Measurements from ENCODE around the gene STXBP6.

STXBP6 gene

DNA sequence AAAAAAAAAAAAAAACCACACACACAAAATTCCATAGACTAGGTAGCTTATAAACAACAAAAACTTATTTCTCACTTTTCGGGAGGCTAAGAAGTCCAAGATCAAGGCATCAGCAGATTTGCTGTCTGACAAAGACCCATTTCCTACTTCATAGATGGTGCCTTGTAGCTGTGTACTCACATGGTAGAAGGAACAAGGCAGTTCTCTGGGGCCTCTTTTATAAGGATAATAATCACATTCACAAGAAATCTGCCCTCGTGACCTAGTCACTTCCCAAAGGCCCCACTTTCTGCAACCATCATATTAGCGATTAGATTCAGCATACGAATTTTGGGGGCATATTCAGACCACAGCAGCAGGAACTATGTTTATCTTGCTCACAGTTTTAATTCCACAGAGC, 54.9 kb downstream of the STXBP6 start:
- TF ChIP-seq ZNF449 (tag by site-specific recombination; IDR thresholded peaks at IDR 0.05) (no peak), ZNF548 (tag by site-specific recombination; IDR thresholded peaks at IDR 0.05) (no peak), ZNF747 (tag by site-specific recombination; IDR thresholded peaks at IDR 0.05) (no peak), ZNF391 (tag by site-specific recombination; IDR thresholded peaks at IDR 0.05; ENCODE audit: borderline replicate concordance, low read depth) (no peak), ZNF785 (tag by site-specific recombination; IDR thresholded peaks at IDR 0.05) (no peak)
- no peaks in the 10 kb centered on the region for H3K36me3 ChIP-seq (ENCODE audit: control insufficient read depth in 2 of 2, insufficient read depth in 1 of 2, low read length in 2 of 2)
- ChIA-PET POLR2A (no interaction called here), CTCF (no interaction called here)
- no peak overlapping the region for H3K27ac ChIP-seq (ENCODE audit: extremely low read depth, low read depth, low read length)
- no peaks in the 10 kb centered on the region for H3K4me1 ChIP-seq (ENCODE audit: control insufficient read depth, insufficient read depth, low read length)
- no peak overlapping the region for H3K4me3 ChIP-seq (ENCODE audit: low read depth, low read length)
- no peaks in the 10 kb centered on the region for H3K9me3 ChIP-seq (ENCODE audit: control insufficient read depth, insufficient read depth, low read depth, low read length)

DNA sequence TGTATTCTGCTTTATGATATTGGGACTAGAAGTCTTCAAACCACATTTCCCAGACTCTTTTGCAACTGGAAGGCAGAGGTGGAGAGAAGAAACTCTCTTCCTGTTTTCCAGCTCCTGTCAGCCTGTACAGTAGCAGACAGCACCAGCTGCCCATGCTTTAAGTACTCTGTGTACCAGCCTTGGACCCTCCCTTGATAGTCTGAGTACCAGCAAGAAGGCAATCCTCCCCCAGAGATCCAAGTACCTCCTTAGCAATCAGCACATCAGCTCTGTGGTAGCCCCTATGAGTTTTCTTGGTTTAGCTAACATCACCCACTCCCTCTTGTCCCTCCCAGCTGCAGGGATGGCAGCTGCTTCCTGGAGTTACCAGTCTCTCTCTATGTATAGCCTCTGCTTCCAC, 56.3 kb downstream of the STXBP6 start:
- Histone ChIP-seq H3K4me3 (ENCODE audit: low read depth, low read length) (no peak overlapping the region), H3K36me3 (ENCODE audit: control insufficient read depth in 2 of 2, insufficient read depth in 1 of 2, low read length in 2 of 2) (peaks cover 0 to 2% of the 10 kb centered on the region in 2 experiments; a peak in 1 of 3 replicates), H3K9me3 (ENCODE audit: control insufficient read depth, insufficient read depth, low read depth, low read length) (no peaks in the 10 kb centered on the region), H3K4me1 (ENCODE audit: control insufficient read depth, insufficient read depth, low read length) (no peaks in the 10 kb centered on the region), H3K27ac (ENCODE audit: extremely low read depth, low read depth, low read length) (no peak overlapping the region)
- ChIA-PET CTCF (interaction anchor here (0.5 to 1.4 kb wide), 3 partner anchors 15 to 187 kb away, joined by 4 to 6 read pairs (median 4); no protein-coding TSS in a partner anchor), POLR2A (no interaction called here)
- no peak for TF ChIP-seq ZNF341 (tag by site-specific recombination; IDR thresholded peaks at IDR 0.05; ENCODE audit: low read depth)
- TF ChIP-seq MEIS1 (CRISPR knock-in tag; IDR thresholded peaks at IDR 0.05; ENCODE audit: borderline replicate concordance) = no peak
- TF ChIP-seq ZNF214 (tag by site-specific recombination; IDR thresholded peaks at IDR 0.05; ENCODE audit: borderline replicate concordance) = no peak
- no peak for TF ChIP-seq ZSCAN16 (tag by site-specific recombination; IDR thresholded peaks at IDR 0.05)
- TF ChIP-seq PRDM6 (tag by site-specific recombination; IDR thresholded peaks at IDR 0.05) = no peak
- no peak for TF ChIP-seq ZFP37 (tag by site-specific recombination; IDR thresholded peaks at IDR 0.05)

GRCh38 chr14:24992624-24993360, 57.2 kb downstream of the STXBP6 start:
- no peak overlapping the region for H3K27ac ChIP-seq (ENCODE audit: extremely low read depth, low read depth, low read length)
- POLR2A ChIA-PET = no interaction called here
- H3K9me3 ChIP-seq (ENCODE audit: control insufficient read depth, insufficient read depth, low read depth, low read length) = no peaks in the 10 kb centered on the region
- H3K36me3 ChIP-seq (ENCODE audit: control insufficient read depth in 2 of 2, insufficient read depth in 1 of 2, low read length in 2 of 2) = peaks cover 0 to 2% of the 10 kb centered on the region in 2 experiments; a peak in 1 of 3 replicates
- no peak overlapping the region for H3K4me3 ChIP-seq (ENCODE audit: low read depth, low read length)
- no peaks in the 10 kb centered on the region for H3K4me1 ChIP-seq (ENCODE audit: control insufficient read depth, insufficient read depth, low read length)
- CTCF ChIA-PET = interaction anchor here (0.5 to 1.5 kb wide), 4 partner anchors 11 to 186 kb away, joined by 4 to 6 read pairs (median 4); no protein-coding TSS in a partner anchor
- TF ChIP-seq ZNF747 (tag by site-specific recombination; IDR thresholded peaks at IDR 0.05) = no peak
- TF ChIP-seq ZSCAN18 (tag by site-specific recombination; IDR thresholded peaks at IDR 0.05) = no peak
- TF ChIP-seq ZNF24 (tag by site-specific recombination; IDR thresholded peaks at IDR 0.05) = no peak
- no peak for TF ChIP-seq ZNF560 (tag by site-specific recombination; IDR thresholded peaks at IDR 0.05; ENCODE audit: borderline replicate concordance)
- TF ChIP-seq, protein P1, sequence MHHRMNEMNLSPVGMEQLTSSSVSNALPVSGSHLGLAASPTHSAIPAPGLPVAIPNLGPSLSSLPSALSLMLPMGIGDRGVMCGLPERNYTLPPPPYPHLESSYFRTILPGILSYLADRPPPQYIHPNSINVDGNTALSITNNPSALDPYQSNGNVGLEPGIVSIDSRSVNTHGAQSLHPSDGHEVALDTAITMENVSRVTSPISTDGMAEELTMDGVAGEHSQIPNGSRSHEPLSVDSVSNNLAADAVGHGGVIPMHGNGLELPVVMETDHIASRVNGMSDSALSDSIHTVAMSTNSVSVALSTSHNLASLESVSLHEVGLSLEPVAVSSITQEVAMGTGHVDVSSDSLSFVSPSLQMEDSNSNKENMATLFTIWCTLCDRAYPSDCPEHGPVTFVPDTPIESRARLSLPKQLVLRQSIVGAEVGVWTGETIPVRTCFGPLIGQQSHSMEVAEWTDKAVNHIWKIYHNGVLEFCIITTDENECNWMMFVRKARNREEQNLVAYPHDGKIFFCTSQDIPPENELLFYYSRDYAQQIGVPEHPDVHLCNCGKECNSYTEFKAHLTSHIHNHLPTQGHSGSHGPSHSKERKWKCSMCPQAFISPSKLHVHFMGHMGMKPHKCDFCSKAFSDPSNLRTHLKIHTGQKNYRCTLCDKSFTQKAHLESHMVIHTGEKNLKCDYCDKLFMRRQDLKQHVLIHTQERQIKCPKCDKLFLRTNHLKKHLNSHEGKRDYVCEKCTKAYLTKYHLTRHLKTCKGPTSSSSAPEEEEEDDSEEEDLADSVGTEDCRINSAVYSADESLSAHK (tag by site-specific recombination; IDR thresholded peaks at IDR 0.05) = no peak
- TF ChIP-seq KLF1 (tag by site-specific recombination; IDR thresholded peaks at IDR 0.05) = no peak
- no peak for TF ChIP-seq ZNF138 (tag by site-specific recombination; IDR thresholded peaks at IDR 0.05; ENCODE audit: borderline replicate concordance)
- no peak for TF ChIP-seq ZNF10 (tag by site-specific recombination; IDR thresholded peaks at IDR 0.05)
- no peak for TF ChIP-seq ZBTB48 (tag by site-specific recombination; IDR thresholded peaks at IDR 0.05)
- TF ChIP-seq GLIS2 (tag by site-specific recombination; IDR thresholded peaks at IDR 0.05) = no peak
- no peak for TF ChIP-seq ZSCAN16 (tag by site-specific recombination; IDR thresholded peaks at IDR 0.05)
- no peak for TF ChIP-seq ZFHX2 (tag by site-specific recombination; conservative IDR thresholded peaks at IDR 0.05)
- no peak for TF ChIP-seq ZNF23 (tag by site-specific recombination; IDR thresholded peaks at IDR 0.05; ENCODE audit: borderline replicate concordance)
- TF ChIP-seq ZNF529 (tag by site-specific recombination; IDR thresholded peaks at IDR 0.05; ENCODE audit: insufficient replicate concordance) = no peak

All from HEK293 (cell line).